HuH-7.5 (cell line): ENCODE measurements around the gene LPP.

Source experiments
- DNase-seq: peaks from one replicate; pipeline ENCODE4 v3.0.0; 2011; ENCODE audit warnings: low spot score

LPP gene

GRCh38 chr3:188877381-188877780 lies 723.4 kb downstream of the LPP start:
- no peak for DNase-seq

GRCh38 chr3:188878076-188878475 lies 724.1 kb downstream of the LPP start:
- DNase-seq = no peak

GRCh38 chr3:188881954-188882641 lies 728.1 kb downstream of the LPP start:
- DNase-seq = no peak

GRCh38 chr3:188884299-188885043 lies 730.5 kb downstream of the LPP start:
- no peak for DNase-seq

DNA sequence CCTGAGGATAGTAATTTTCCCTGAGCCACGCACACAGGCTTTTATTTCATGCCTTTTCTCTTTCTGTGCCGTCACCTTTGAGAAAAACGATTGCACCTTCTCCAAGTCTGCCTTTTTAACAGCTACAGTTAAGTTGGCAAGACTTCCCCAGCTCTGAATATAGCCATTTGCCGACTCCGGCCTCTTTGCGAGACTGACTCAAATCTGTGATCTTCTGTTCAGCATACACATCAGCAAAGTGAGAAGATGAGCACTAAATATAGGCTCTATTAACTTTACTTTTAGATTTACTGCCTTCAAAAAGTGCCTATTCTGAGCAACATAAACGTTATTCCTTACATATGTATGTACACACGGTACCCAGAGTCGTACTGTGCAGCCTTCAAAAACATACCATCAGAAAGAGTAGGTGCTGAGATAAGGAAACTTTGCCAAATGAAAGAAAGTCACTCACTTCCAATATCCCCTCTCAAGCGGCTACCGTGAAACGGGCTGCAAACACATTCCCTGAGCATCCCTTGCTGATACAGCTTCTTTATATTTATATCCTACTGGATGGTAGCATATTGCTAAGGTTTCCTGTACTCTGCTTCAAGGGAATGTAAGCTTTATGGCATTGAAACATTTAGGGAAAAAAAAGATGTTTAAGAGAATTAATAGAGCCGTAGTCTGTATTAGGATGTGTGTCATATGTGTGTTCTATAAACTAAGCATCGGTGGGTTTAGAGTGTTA lies 734.5 kb downstream of the LPP start:
- no peak for DNase-seq

GRCh38 chr3:188889054-188889491 lies 735.1 kb downstream of the LPP start:
- DNase-seq = no peak

GRCh38 chr3:188890572-188891270 lies 736.8 kb downstream of the LPP start:
- no peak for DNase-seq

- DNase-seq = no peak
Observed at GRCh38 chr3:188899881-188900280, 745.9 kb downstream of the LPP start.

- no peak for DNase-seq
Observed at GRCh38 chr3:188900421-188900951, 746.5 kb downstream of the LPP start.

DNA sequence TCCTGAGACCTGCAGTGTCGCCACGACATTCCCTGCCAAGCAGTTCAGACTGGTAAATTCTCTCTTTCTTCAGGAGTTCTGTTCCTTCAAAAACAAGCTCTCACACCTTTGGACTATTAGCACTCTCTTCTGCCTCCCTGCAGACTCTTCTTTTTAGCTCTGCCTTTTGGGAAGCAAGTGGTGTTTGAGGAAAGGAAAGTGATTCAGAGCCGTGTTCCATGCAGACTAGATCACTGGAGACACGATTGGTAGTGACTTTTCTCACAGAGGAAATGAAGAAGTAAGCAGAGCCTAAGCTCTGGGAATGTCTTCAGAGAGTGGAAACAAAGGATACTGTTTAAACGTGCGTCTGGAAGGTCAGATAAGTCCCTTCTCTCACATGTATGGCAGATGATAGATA lies 747.2 kb downstream of the LPP start:
- DNase-seq = no peak

- DNase-seq = no peak
Observed at GRCh38 chr3:188901671-188902287, 747.8 kb downstream of the LPP start.

DNA sequence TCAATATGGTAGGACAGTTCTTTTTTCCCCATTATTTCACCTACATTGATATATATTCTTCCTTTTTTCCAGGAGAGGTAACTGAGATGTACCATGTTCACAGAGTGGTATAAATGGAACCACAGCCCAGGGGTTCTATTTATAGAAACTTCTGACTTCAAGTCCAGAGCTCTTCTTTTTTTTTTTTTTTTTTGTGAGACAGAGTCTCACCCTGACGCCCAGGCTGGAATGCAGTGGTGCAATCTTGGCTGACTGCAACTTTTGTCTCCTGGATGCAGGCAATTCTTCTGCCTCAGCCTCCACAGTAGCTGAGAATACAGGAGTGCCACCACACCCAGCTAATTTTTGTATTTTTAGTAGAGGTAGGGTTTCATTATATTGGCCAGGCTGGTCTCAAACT lies 750.7 kb downstream of the LPP start:
- no peak for DNase-seq

DNA sequence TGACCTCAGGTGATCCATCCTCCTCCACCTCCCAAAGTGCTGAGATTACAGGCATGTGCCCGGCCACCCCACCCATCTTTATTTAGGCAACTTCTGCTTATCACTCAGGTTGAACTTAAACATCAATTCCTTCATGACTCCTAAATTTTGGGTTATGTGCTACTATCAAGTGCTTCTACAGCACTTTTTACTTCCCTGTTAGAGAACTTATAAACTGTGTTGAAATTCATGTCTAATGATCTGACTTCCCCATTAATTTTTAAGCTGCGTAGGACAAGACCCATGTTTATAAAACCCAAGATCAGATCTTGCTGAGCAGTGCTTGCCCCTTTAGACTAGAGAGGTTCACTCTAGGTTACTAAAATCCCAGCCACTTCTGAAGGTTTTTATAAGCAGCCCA lies 751.6 kb downstream of the LPP start:
- DNase-seq = no peak

DNA sequence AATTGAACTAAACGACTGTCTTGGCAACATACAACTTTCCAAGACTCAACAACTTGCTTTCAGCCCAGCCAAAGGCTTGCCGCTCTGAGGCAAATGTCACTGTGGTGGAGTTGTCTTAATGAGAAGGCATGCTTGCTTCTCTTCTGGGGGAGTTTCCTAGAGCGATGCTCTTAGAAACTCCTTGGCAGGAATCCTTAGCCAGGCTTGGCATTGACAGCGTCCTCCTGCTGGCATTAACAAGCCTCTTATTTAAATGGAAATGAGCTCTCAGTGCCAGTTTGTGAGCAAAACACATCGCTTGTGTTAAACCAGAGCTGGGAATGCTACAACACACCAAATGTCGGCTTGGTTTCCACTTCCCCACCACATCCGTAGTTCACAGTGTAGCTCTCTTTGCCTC lies 752.3 kb downstream of the LPP start:
- no peak for DNase-seq

DNA sequence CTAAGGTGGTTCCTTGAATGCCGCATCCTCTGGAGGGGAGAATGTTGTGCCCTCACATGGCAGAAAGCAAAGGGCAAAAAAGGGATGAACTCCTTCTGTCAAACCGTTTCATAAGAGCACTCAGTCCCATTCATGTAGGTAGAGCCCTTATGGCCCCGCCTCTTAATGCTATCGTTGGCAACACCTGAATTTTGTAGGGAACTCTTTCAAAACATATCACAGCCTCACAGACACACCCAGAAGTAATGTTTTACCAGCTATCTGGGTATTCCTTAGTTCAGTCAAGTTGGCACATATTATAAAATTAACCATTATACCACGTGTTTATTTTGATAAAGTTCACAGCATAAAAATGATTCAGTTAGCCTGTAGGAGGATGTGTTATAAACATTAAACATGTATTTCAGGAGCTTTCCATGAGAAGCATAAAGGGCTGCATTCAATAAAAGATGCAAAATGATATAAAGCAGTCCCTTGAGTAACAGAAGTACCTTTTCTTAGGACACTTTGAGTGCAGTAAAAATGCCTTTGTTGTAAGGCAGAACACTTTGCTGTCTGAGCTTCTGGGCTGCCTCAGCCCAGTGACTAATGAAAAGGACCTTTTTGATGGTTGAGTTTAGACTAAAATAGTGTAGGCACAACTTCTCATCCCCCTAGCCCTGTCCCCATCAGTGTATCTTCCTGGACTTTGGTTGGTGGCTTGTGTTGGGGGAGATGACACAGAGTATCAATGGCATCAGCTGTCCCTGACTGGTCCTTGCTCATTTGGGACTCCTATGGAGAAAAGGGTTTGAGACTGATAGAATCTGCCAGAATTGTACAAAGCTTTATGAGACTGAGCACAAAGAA lies 754.3 kb downstream of the LPP start:
- DNase-seq = no peak

- no peak for DNase-seq
Observed at GRCh38 chr3:188911026-188911850, 757.3 kb downstream of the LPP start.

GRCh38 chr3:188913084-188913483 lies 759.1 kb downstream of the LPP start:
- no peak for DNase-seq

GRCh38 chr3:188914552-188914951 lies 760.6 kb downstream of the LPP start:
- DNase-seq = no peak

GRCh38 chr3:188915127-188915526 lies 761.2 kb downstream of the LPP start:
- DNase-seq = no peak

- no peak for DNase-seq
Observed at GRCh38 chr3:188916934-188917401, 763.0 kb downstream of the LPP start.
